ENCODE results near the gene CARD6. TPM values are rescaled to one million over a fixed set of nuclear protein-coding genes. Genes with fewer than 3 reads are reported as not detected.

CARD6 gene
- total and polyA plus RNA-seq, 10 of the 15 experiments (the other 5 are each of a cell fraction or from before 2014, with no cell fraction given): 0.29 to 1.2 (median 0.62) TPM

GRCh38 chr5:40798012-40798800 lies 43.0 kb upstream of the CARD6 start, which contains the start of gene PRKAA1 (continued):
- TF ChIP-seq EED (IDR thresholded peaks at IDR 0.05; ENCODE audit: low read depth) (peak; percentile 37; the same call in 1 of the 2 replicates), MEF2A (IDR thresholded peaks at IDR 0.05; ENCODE audit: insufficient read depth, low read depth, low read length) (0 out of 2 replicates have a peak, but pooled peaks have one; percentile 3), MTA2 (IDR thresholded peaks at IDR 0.05; ENCODE audit: low read depth) (0 out of 2 replicates have a peak, but pooled peaks have one; percentile 23), USF2 (IDR thresholded peaks at IDR 0.05; ENCODE audit: borderline replicate concordance, low read depth, low read length) (no peak), SPI1 (IDR thresholded peaks at IDR 0.05; ENCODE audit: borderline replicate concordance, insufficient read depth, low read depth, low read length) (peak; percentile 55; the same call in 1 of the 2 replicates), NR2C2 (IDR thresholded peaks at IDR 0.05; ENCODE audit: borderline replicate concordance, control insufficient read depth, insufficient read length, low read depth) (no peak), POLR2AphosphoS5 (IDR thresholded peaks at IDR 0.05; ENCODE audit: low read length) (peak; percentile 69; the same call in 1 of the 2 replicates), RAD51 (IDR thresholded peaks at IDR 0.05) (no peak), ZBTB11 (CRISPR knock-in tag; IDR thresholded peaks at IDR 0.05) (no peak), CHD2 (IDR thresholded peaks at IDR 0.05; ENCODE audit: borderline replicate concordance, low read depth, low read length) (no peak), TCF7 (IDR thresholded peaks at IDR 0.05; ENCODE audit: borderline replicate concordance) (no peak), CTCF (IDR thresholded peaks at IDR 0.05 in 2 of 3, conservative IDR thresholded peaks at IDR 0.05 in 1 of 3; ENCODE audit: control insufficient read depth in 2 of 3, extremely low read depth in 1 of 3, insufficient read depth in 1 of 3, low read depth in 3 of 3, low read length in 3 of 3) (peak; percentile 39 to 74 (median 64); a peak in 5 of 6 replicates), SMAD1 (IDR thresholded peaks at IDR 0.05; ENCODE audit: low read depth, partially characterized antibody) (no peak), CREM (IDR thresholded peaks at IDR 0.05; ENCODE audit: low read depth) (0 out of 2 replicates have a peak, but pooled peaks have one; percentile 37), FOXK2 (IDR thresholded peaks at IDR 0.05) (no peak), ZZZ3 (IDR thresholded peaks at IDR 0.05; ENCODE audit: control insufficient read depth, insufficient read length, low read depth) (no peak), EZH2 (IDR thresholded peaks at IDR 0.05; ENCODE audit: borderline replicate concordance, control insufficient read depth, low read depth, low read length) (no peak), CBX5 (IDR thresholded peaks at IDR 0.05; ENCODE audit: low read depth) (no peak), MYC (IDR thresholded peaks at IDR 0.05; ENCODE audit: insufficient read depth, insufficient read length, insufficient replicate concordance, low read length, severe bottlenecking) (no peak), SKIL (IDR thresholded peaks at IDR 0.05; ENCODE audit: low read depth, poor library complexity, severe bottlenecking) (no peak)

All from GM12878 (cell line).